CD14-positive monocyte (primary cell): ENCODE measurements around the gene VSTM4. TPM values are rescaled to one million over a fixed set of nuclear protein-coding genes. Genes with fewer than 3 reads are reported as not detected.

Source experiments
- DNase-seq, 3 donors: peaks; one replicate each; pipeline ENCODE4 v3.0.0-alpha.2; 2011 to 2022
- H2AFZ ChIP-seq: 2 replicates; pipeline ENCODE4 v1.6.0; 2012; ENCODE audit warnings: mild to moderate bottlenecking, low read depth, low read length, inconsistent platforms; ENCODE audit not compliant: insufficient read depth, poor library complexity, severe bottlenecking
- H3K27ac ChIP-seq, 2 donors: 1 replicate in 1 of 2; 2 replicates in 1 of 2; pipeline ENCODE4 v1.5.1; 2012 to 2013; ENCODE audit warnings: low read length in 2 of 2, control low read depth in 1 of 2, inconsistent platforms in 1 of 2, low read depth in 1 of 2, mild to moderate bottlenecking in 1 of 2
- H3K27me3 ChIP-seq, 2 donors: one replicate each; pipeline versions ENCODE4 v1.6.0 to v1.6.1; 2011 to 2013; ENCODE audit warnings: low read length in 2 of 2; ENCODE audit not compliant: control insufficient read depth in 2 of 2, insufficient read depth in 2 of 2
- H3K36me3 ChIP-seq, 2 donors: replicated peaks in 1 of 2; 1 replicate in 1 of 2; 2 replicates in 1 of 2; pipeline versions ENCODE4 v1.5.1 to v1.6.1; 2012 to 2013; ENCODE audit warnings: low read length in 2 of 2, control low read depth in 1 of 2, inconsistent platforms in 1 of 2, mild to moderate bottlenecking in 1 of 2; ENCODE audit not compliant: insufficient read depth in 2 of 2, control insufficient read depth in 1 of 2
- H3K4me1 ChIP-seq, 2 donors: 1 replicate in 1 of 2; 2 replicates in 1 of 2; pipeline versions ENCODE4 v1.5.1 to v1.6.1; 2012 to 2013; ENCODE audit warnings: low read length in 2 of 2, control low read depth in 1 of 2, inconsistent platforms in 1 of 2, mild to moderate bottlenecking in 1 of 2, moderate library complexity in 1 of 2; ENCODE audit not compliant: insufficient read depth in 2 of 2, control insufficient read depth in 1 of 2
- H3K4me2 ChIP-seq: replicated peaks from 2 replicates; pipeline ENCODE3; 2012; ENCODE audit warnings: low read length, moderate library complexity, mild to moderate bottlenecking; ENCODE audit not compliant: poor library complexity, severe bottlenecking; ENCODE audit errors: extremely low read depth
- H3K4me3 ChIP-seq, 3 experiments: fragments of 200-600 bp in 1 of 3; sonication (generic) in 1 of 3; replicated peaks in 1 of 3; 1 replicate in 2 of 3; 2 replicates in 1 of 3; pipeline ENCODE4 v1.5.1; 2011 to 2013; ENCODE audit warnings: low read length in 3 of 3, mild to moderate bottlenecking in 3 of 3, control low read depth in 2 of 3, low read depth in 2 of 3, inconsistent platforms in 1 of 3, moderate library complexity in 1 of 3
- H3K79me2 ChIP-seq: 2 replicates; pipeline ENCODE4 v1.6.0; 2012; ENCODE audit warnings: mild to moderate bottlenecking, control low read depth, inconsistent platforms, low read length, moderate library complexity; ENCODE audit not compliant: insufficient read depth
- H3K9ac ChIP-seq: 2 replicates; pipeline ENCODE4 v1.6.0; 2017; ENCODE audit warnings: low read length, mild to moderate bottlenecking; ENCODE audit not compliant: insufficient read depth, poor library complexity, severe bottlenecking
- H3K9me3 ChIP-seq, 2 donors: replicated peaks in 1 of 2; 1 replicate in 1 of 2; 2 replicates in 1 of 2; pipeline versions ENCODE4 v1.5.1 to v1.6.1; 2012 to 2013; ENCODE audit warnings: low read length in 2 of 2, control low read depth in 1 of 2; ENCODE audit not compliant: control insufficient read depth in 1 of 2, insufficient read depth in 1 of 2
- H4K20me1 ChIP-seq: 2 replicates; pipeline ENCODE4 v1.6.0; 2012; ENCODE audit warnings: mild to moderate bottlenecking, low read length, control low read depth, moderate library complexity; ENCODE audit not compliant: insufficient read depth
- H3K27ac Mint-ChIP-seq, 7 donors: one replicate each; pipeline ENCODE4 v1.8.0; 2020; ENCODE audit warnings: mild to moderate bottlenecking in 7 of 7, mixed read lengths in 7 of 7, moderate library complexity in 6 of 7, inconsistent platforms in 2 of 7
- H3K27me3 Mint-ChIP-seq, 3 donors: one replicate each; pipeline ENCODE4 v1.8.0; 2021 to 2022; ENCODE audit warnings: low read depth in 3 of 3, mild to moderate bottlenecking in 3 of 3, mixed read lengths in 3 of 3, moderate library complexity in 3 of 3, inconsistent platforms in 1 of 3
- H3K36me3 Mint-ChIP-seq, 2 donors: one replicate each; pipeline ENCODE4 v1.8.0; 2020; ENCODE audit warnings: mixed read lengths in 2 of 2, inconsistent platforms in 1 of 2, mild to moderate bottlenecking in 1 of 2
- H3K4me1 Mint-ChIP-seq: one replicate; pipeline ENCODE4 v1.8.0; 2020; ENCODE audit warnings: mild to moderate bottlenecking, mixed read lengths
- H3K4me3 Mint-ChIP-seq, 2 donors: one replicate each; pipeline ENCODE4 v1.8.0; 2020; ENCODE audit warnings: mild to moderate bottlenecking in 2 of 2, mixed read lengths in 2 of 2, moderate library complexity in 1 of 2
- H3K9me3 Mint-ChIP-seq, 7 donors: one replicate each; pipeline ENCODE4 v1.8.0; 2020 to 2022; ENCODE audit warnings: mixed read lengths in 7 of 7, mild to moderate bottlenecking in 6 of 7, moderate library complexity in 6 of 7, inconsistent platforms in 2 of 7
- WGBS: methylation state at CpG from one replicate; pipeline ENCODE4 v1.1.5; 2013; ENCODE audit warnings: missing lambda C conversion rate; ENCODE audit not compliant: insufficient coverage; 5-methylcytosine and 5-hydroxymethylcytosine counted together
- intact Hi-C, 2 donors: fragments of 100-400 bp; cut with micrococcal nuclease; formaldehyde crosslinking; loops; one replicate each; pipeline versions ENCODE4 v1.15.0 to v1.15.1; 2023
- polyA plus RNA-seq, 3 donors: library from polyadenylated mRNA; depleted of rRNA in 1 of 3; unstranded in 2 of 3; stranded (reverse) in 1 of 3; fragments of 300-500 nt in 2 of 3; fragments of >200 nt in 1 of 3; fragmentation: Illumina TruSeq in 2 of 3; gene quantifications; 1 replicate in 2 of 3; 2 replicates in 1 of 3; pipeline ENCODE4 v1.2.3, GENCODE V29; 2012 to 2021
- TF ChIP-seq, protein P1 (sequence below): fragments of 200-600 bp; IDR thresholded peaks from one replicate; pipeline ENCODE4 v1.8.0; 2022; ENCODE audit warnings: antibody characterized with exemption, mild to moderate bottlenecking

The VSTM4 gene
- polyA plus RNA-seq, 3 donors = not detected

DNA sequence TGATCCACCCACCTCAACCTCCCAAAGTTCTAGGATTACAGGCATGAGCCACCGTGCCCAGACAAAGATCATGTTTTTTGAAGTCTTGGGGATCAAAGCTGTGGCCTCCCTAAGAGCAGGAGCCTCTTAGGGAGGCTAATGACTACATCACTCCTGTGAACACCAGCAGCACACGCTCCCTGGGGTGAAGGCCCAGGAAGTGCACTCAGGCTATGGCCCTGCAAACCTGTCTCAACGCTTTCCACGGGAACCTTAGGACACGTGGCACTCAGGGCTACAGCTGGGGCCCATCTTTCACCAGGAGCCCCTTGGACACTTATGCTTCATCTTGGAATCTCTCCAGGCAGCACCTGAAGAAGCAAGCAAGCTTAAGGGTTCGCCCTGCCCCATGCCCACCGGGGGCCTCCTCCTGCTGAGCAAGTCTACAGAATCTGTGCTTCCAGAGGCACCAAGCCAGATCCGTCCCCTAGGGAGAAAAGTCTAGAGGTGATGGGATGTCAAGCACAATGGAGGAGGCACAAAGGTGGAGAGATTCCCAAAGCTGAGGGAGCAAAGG is 18.4 kb downstream of the VSTM4 start:
- TF ChIP-seq, protein P1, sequence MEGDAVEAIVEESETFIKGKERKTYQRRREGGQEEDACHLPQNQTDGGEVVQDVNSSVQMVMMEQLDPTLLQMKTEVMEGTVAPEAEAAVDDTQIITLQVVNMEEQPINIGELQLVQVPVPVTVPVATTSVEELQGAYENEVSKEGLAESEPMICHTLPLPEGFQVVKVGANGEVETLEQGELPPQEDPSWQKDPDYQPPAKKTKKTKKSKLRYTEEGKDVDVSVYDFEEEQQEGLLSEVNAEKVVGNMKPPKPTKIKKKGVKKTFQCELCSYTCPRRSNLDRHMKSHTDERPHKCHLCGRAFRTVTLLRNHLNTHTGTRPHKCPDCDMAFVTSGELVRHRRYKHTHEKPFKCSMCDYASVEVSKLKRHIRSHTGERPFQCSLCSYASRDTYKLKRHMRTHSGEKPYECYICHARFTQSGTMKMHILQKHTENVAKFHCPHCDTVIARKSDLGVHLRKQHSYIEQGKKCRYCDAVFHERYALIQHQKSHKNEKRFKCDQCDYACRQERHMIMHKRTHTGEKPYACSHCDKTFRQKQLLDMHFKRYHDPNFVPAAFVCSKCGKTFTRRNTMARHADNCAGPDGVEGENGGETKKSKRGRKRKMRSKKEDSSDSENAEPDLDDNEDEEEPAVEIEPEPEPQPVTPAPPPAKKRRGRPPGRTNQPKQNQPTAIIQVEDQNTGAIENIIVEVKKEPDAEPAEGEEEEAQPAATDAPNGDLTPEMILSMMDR = no peak
- Histone ChIP-seq H2AFZ (no peak overlapping the region), H3K27ac (no peak overlapping the region), H3K27me3 (no peaks in the 10 kb centered on the region), H3K9me3 (no peaks in the 10 kb centered on the region), H3K9ac (no peak overlapping the region), H4K20me1 (no peaks in the 10 kb centered on the region), H3K4me3 (no peak overlapping the region), H3K36me3 (no peaks in the 10 kb centered on the region), H3K4me2 (no peak overlapping the region), H3K79me2 (no peaks in the 10 kb centered on the region), H3K4me1 (no peaks in the 10 kb centered on the region)
- H3K27me3 Mint-ChIP-seq = peaks cover 0 to 6% (median 1%) of the 10 kb centered on the region in 3 donors
- WGBS = 92% methylated on average over 6 of the region's 8 CpGs
- H3K27ac Mint-ChIP-seq = no peak overlapping the region
- intact Hi-C loops = no loop called here
- no peak overlapping the region for H3K4me3 Mint-ChIP-seq
- peaks cover 0 to 1% (median 0%) of the 10 kb centered on the region in 7 donors for H3K9me3 Mint-ChIP-seq
- no peaks in the 10 kb centered on the region for H3K36me3 Mint-ChIP-seq
- H3K4me1 Mint-ChIP-seq = no peaks in the 10 kb centered on the region
- no peak for DNase-seq

GRCh38 chr10:49094646-49095045 is 20.7 kb downstream of the VSTM4 start:
- no peaks in the 10 kb centered on the region for H3K36me3 Mint-ChIP-seq
- 100% methylated on average over 2 of the region's 4 CpGs for WGBS
- peaks cover 0 to 1% (median 0%) of the 10 kb centered on the region in 7 donors for H3K9me3 Mint-ChIP-seq
- Histone ChIP-seq H3K9ac (no peak overlapping the region), H3K4me3 (no peak overlapping the region), H3K4me1 (no peaks in the 10 kb centered on the region), H2AFZ (no peak overlapping the region), H3K36me3 (no peaks in the 10 kb centered on the region), H3K4me2 (no peak overlapping the region), H3K9me3 (no peaks in the 10 kb centered on the region), H3K27ac (no peak overlapping the region), H4K20me1 (no peaks in the 10 kb centered on the region), H3K79me2 (no peaks in the 10 kb centered on the region), H3K27me3 (no peaks in the 10 kb centered on the region)
- intact Hi-C loops = no loop called here
- TF ChIP-seq, protein P1 = no peak
- no peak for DNase-seq
- H3K4me3 Mint-ChIP-seq = no peak overlapping the region
- peaks cover 0 to 6% (median 1%) of the 10 kb centered on the region in 3 donors for H3K27me3 Mint-ChIP-seq
- no peak overlapping the region for H3K27ac Mint-ChIP-seq
- no peaks in the 10 kb centered on the region for H3K4me1 Mint-ChIP-seq
